Muscle of leg (tissue), 11 donors: Measurements from ENCODE around the gene SOX2. TPM values are rescaled to one million over a fixed set of nuclear protein-coding genes. Genes with fewer than 3 reads are reported as not detected.

Experiments
- DNase-seq: peaks from one replicate; pipeline ENCODE4 v3.0.0; 2013
- H3K27ac ChIP-seq: one replicate; pipeline ENCODE4 v1.5.1; 2013; ENCODE audit warnings: mild to moderate bottlenecking, low read length, control low read depth
- H3K27me3 ChIP-seq: one replicate; pipeline ENCODE4 v1.6.1; 2013; ENCODE audit warnings: low read length; ENCODE audit not compliant: control insufficient read depth, insufficient read depth
- H3K36me3 ChIP-seq: one replicate; pipeline ENCODE4 v1.6.1; 2013; ENCODE audit warnings: low read length; ENCODE audit not compliant: control insufficient read depth, insufficient read depth
- H3K4me1 ChIP-seq: one replicate; pipeline ENCODE4 v1.6.1; 2013; ENCODE audit warnings: low read length; ENCODE audit not compliant: control insufficient read depth, insufficient read depth
- H3K4me3 ChIP-seq: one replicate; pipeline ENCODE4 v1.5.1; 2013; ENCODE audit warnings: low read length, control low read depth
- H3K9me3 ChIP-seq: replicated peaks from 2 replicates; pipeline ENCODE4 v1.6.1; 2013; ENCODE audit warnings: low read depth, low read length; ENCODE audit not compliant: control insufficient read depth
- WGBS: methylation state at CpG from one replicate; pipeline ENCODE4 v1.1.5; 2013; ENCODE audit warnings: missing lambda C conversion rate; ENCODE audit not compliant: insufficient coverage; 5-methylcytosine and 5-hydroxymethylcytosine counted together
- polyA plus RNA-seq, 8 donors: library from polyadenylated mRNA; unstranded; fragments of 120-200 nt; gene quantifications; one replicate each; pipeline versions ENCODE4 v1.2.1 to v1.2.3, GENCODE V29; 2013; ENCODE audit warnings: inconsistent platforms in 1 of 8, low replicate concordance in 1 of 8; ENCODE audit not compliant: insufficient read length in 8 of 8, insufficient read depth in 1 of 8
- total RNA-seq: library from RNA; stranded (reverse); fragments of 120-200 nt; gene quantifications from one replicate; pipeline ENCODE4 v1.2.4, GENCODE V29; 2013

SOX2 gene
- total and polyA plus RNA-seq, 9 donors = 0.22 to 1.0 (median 0.49) TPM

- 10% methylated on average over 5 of the region's 14 CpGs for WGBS
- Histone ChIP-seq H3K4me3 (no peak overlapping the region), H3K4me1 (peaks cover 9% of the 10 kb centered on the region), H3K27me3 (peaks cover 55% of the 10 kb centered on the region), H3K9me3 (no peaks in the 10 kb centered on the region), H3K27ac (no peak overlapping the region), H3K36me3 (no peaks in the 10 kb centered on the region)
- no peak for DNase-seq
These were observed 7.2 kb upstream of the SOX2 start for GRCh38 chr3:181704421-181705085.

- no peaks in the 10 kb centered on the region for H3K36me3 ChIP-seq
- DNase-seq = no peak
- peaks cover 11% of the 10 kb centered on the region for H3K4me1 ChIP-seq
- peaks cover 58% of the 10 kb centered on the region for H3K27me3 ChIP-seq
- no peak overlapping the region for H3K4me3 ChIP-seq
- 6% methylated on average over 6 of the region's 8 CpGs for WGBS
- H3K27ac ChIP-seq = no peak overlapping the region
- H3K9me3 ChIP-seq = no peaks in the 10 kb centered on the region
These were observed 6.6 kb upstream of the SOX2 start for GRCh38 chr3:181705086-181705480.

- WGBS = no CpG with 5 or more reads among the region's 3 CpGs
- H3K9me3 ChIP-seq = no peaks in the 10 kb centered on the region
- H3K4me1 ChIP-seq = peaks cover 19% of the 10 kb centered on the region
- H3K27ac ChIP-seq = no peak overlapping the region
- no peak overlapping the region for H3K4me3 ChIP-seq
- no peak for DNase-seq
- peaks cover 60% of the 10 kb centered on the region for H3K27me3 ChIP-seq
- H3K36me3 ChIP-seq = no peaks in the 10 kb centered on the region
These were observed 3.7 kb upstream of the SOX2 start for GRCh38 chr3:181707980-181708379.

GRCh38 chr3:181709537-181710279 lies 2.0 kb upstream of the SOX2 start:
- WGBS = 14% methylated on average over 8 of the region's 16 CpGs
- H3K4me3 ChIP-seq = no peak overlapping the region
- H3K4me1 ChIP-seq = peaks cover 18% of the 10 kb centered on the region

GRCh38 chr3:181710345-181711291 lies 1.1 kb upstream of the SOX2 start:
- 12% methylated on average over 27 of the region's 37 CpGs for WGBS
- no peaks in the 10 kb centered on the region for H3K9me3 ChIP-seq
- no peak for DNase-seq
- H3K36me3 ChIP-seq = no peaks in the 10 kb centered on the region
- no peak overlapping the region for H3K27ac ChIP-seq
- peaks cover 18% of the 10 kb centered on the region for H3K4me1 ChIP-seq
- H3K27me3 ChIP-seq = peaks cover 52% of the 10 kb centered on the region
- H3K4me3 ChIP-seq = no peak overlapping the region

More at GRCh38 chr3:181709537-181710279, 2.0 kb upstream of the SOX2 start:
- peaks cover 52% of the 10 kb centered on the region for H3K27me3 ChIP-seq
- no peak overlapping the region for H3K27ac ChIP-seq
- H3K9me3 ChIP-seq = no peaks in the 10 kb centered on the region
- DNase-seq = peak; percentile 72
- no peaks in the 10 kb centered on the region for H3K36me3 ChIP-seq

GRCh38 chr3:181712226-181712552 lies 464 bp downstream of the SOX2 start:
- Histone ChIP-seq H3K27me3 (peaks cover 62% of the 10 kb centered on the region), H3K36me3 (no peaks in the 10 kb centered on the region)
- no peak for DNase-seq

GRCh38 chr3:181712553-181713279 lies 991 bp downstream of the SOX2 start:
- Histone ChIP-seq H3K4me3 (peak overlapping the region; percentile 14), H3K27me3 (peaks cover 68% of the 10 kb centered on the region), H3K27ac (no peak overlapping the region), H3K36me3 (no peaks in the 10 kb centered on the region), H3K4me1 (peaks cover 18% of the 10 kb centered on the region), H3K9me3 (no peaks in the 10 kb centered on the region)
- WGBS = under 1% methylated on average over 60 of the region's 65 CpGs
- no peak for DNase-seq

More at GRCh38 chr3:181712226-181712552, 464 bp downstream of the SOX2 start:
- Histone ChIP-seq H3K4me1 (peaks cover 18% of the 10 kb centered on the region), H3K4me3 (peak overlapping the region; percentile 28), H3K9me3 (no peaks in the 10 kb centered on the region), H3K27ac (no peak overlapping the region)
- under 1% methylated on average over 37 of the region's 44 CpGs for WGBS

GRCh38 chr3:181713280-181713647 lies 1.5 kb downstream of the SOX2 start:
- no peak for DNase-seq
- WGBS = 0% methylated on average over 1 of the region's 11 CpGs
- Histone ChIP-seq H3K27me3 (peaks cover 71% of the 10 kb centered on the region), H3K9me3 (no peaks in the 10 kb centered on the region), H3K4me1 (peaks cover 18% of the 10 kb centered on the region), H3K27ac (no peak overlapping the region), H3K4me3 (no peak overlapping the region), H3K36me3 (no peaks in the 10 kb centered on the region)

GRCh38 chr3:181713676-181714612 lies 2.2 kb downstream of the SOX2 start:
- H3K4me1 ChIP-seq = peaks cover 18% of the 10 kb centered on the region
- H3K27me3 ChIP-seq = peaks cover 76% of the 10 kb centered on the region
- H3K36me3 ChIP-seq = no peaks in the 10 kb centered on the region
- no peaks in the 10 kb centered on the region for H3K9me3 ChIP-seq
- no CpG with 5 or more reads among the region's 13 CpGs for WGBS
- no peak for DNase-seq
- H3K27ac ChIP-seq = no peak overlapping the region
- no peak overlapping the region for H3K4me3 ChIP-seq
